ENCODE measurements around the gene MRPL41.

DNA sequence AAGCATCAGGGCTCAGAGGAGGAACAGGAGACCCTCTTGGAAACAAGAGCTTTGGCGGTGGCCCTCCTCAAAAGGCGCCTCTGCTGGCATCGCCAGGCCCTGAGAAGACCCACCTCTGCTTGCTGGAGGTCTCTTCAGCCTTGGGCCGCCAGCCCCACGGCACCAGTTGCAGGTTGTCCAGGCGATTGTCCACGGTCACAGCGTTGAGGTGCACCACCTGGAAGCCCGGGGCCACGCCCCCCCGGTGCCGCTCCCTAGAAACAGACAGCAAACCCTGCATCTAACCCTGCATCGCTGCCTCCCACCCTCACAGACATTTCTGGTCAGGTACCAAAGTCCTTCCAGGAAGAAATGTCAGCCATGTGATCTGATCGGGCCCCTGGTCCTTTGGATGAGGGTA lies 35.2 kb downstream of the MRPL41 start:
- no peak for TF ChIP-seq ZNF274 (IDR thresholded peaks at IDR 0.05; ENCODE audit: low read depth, low read length)
- no peak for TF ChIP-seq YY1 (IDR thresholded peaks at IDR 0.05; ENCODE audit: insufficient read depth, insufficient read length)
